Epithelial cell of alveolus of lung (primary cell): ENCODE measurements around the gene ZNF892. TPM values are rescaled to one million over a fixed set of nuclear protein-coding genes. Genes with fewer than 3 reads are reported as not detected.

ENCODE experiments used
- total RNA-seq: library from RNA; depleted of rRNA; stranded (reverse); fragments of >200 nt; gene quantifications from 2 replicates; pipeline ENCODE4 v1.2.1, GENCODE V29; 2015

The ZNF892 gene
- 2.2 and 5.7 TPM in 2 replicates for total RNA-seq

GRCh38 chr2:95207111-95207961 is at the start of gene ZNF892:
TSS of gene ZNF892 (plus strand) at chr2:95207521. CDS start at chr2:95207816, 295 bp downstream.

DNA sequence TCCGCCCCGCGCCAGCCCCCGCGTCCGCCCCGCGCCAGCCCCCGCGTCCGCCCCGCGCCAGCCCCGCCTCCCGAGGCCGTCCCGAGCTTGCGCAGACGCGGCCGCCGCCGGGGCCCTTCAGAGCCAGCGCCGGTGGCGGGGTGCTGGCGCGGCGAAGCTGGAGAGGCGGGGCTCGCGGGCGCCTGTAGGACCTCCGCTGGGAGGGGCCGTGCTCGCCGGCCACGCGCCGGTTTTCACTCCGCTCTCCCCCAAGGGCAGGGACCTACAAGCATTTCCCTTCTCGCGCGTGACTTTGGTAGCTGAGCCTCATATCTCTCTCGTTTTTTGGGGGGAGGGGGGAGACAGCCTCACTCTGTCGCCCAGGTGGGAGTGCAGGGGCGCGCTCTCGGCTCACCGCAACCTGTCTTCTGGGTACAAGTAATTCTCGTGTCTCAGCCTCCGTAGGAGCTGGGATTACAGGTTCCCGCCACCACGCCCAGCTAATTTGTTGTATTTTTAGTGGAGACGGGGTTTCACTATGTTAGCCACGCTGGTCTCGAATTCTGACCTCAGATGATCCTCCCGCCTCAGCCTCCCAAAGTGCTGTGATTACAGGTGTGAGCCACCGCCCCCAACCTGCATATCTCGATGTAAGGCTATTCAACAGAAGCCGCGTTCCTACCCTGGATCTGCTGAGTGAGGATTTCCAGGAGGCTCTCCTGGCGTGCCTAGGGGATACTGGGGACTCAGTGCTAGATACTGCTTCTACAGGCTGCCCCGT is 47.5 kb upstream of the ZNF892 start, which contains the start of gene ZNF514:
TSS of gene ZNF514 (minus strand) at position 159 of the 760 bp plus-strand sequence. CDS start 6,595 bp downstream, outside the sequence.

GRCh38 chr2:95165371-95166064 is 41.8 kb upstream of the ZNF892 start, which contains the start of gene ZNF2:
TSS of gene ZNF2 (plus strand) at chr2:95165809. CDS start at chr2:95176227, 10,418 bp downstream.

Other genes starting within 250 kb of the ZNF892 start
- gene MAL, start 181.8 kb upstream of the ZNF892 start, total RNA-seq, result not detected in 2 replicates
- gene MRPS5, start 85.7 kb upstream of the ZNF892 start, total RNA-seq, result 36.6 and 50.4 TPM in 2 replicates
- 3.7 and 9.4 TPM in 2 replicates for gene ZNF514, start 47.7 kb upstream of the ZNF892 start, total RNA-seq
- gene ZNF2, start 41.7 kb upstream of the ZNF892 start, total RNA-seq, result 2.8 and 3.3 TPM in 2 replicates
- 0.72 and 1.0 TPM in 2 replicates for gene PROM2, start 66.9 kb downstream of the ZNF892 start, total RNA-seq
- 0.78 and 0.96 TPM in 2 replicates for gene KCNIP3, start 89.8 kb downstream of the ZNF892 start, total RNA-seq
- gene FAHD2A, start 195.2 kb downstream of the ZNF892 start, total RNA-seq, result 17.4 and 23.9 TPM in 2 replicates